Muscle of arm (tissue), 12 donors: Measurements from ENCODE around the gene ATXN7. TPM values are rescaled to one million over a fixed set of nuclear protein-coding genes. Genes with fewer than 3 reads are reported as not detected.

Experiments used
- DNase-seq: peaks from one replicate; pipeline ENCODE4 v3.0.0-alpha.2; 2013
- polyA plus RNA-seq, 12 donors: library from polyadenylated mRNA; unstranded; fragments of 120-200 nt; gene quantifications; one replicate each; pipeline ENCODE4 v1.2.1, GENCODE V29; 2013; ENCODE audit not compliant: insufficient read length in 12 of 12

Gene ATXN7
- polyA plus RNA-seq, 12 donors = 10.3 to 80.8 (median 14.6) TPM

DNA sequence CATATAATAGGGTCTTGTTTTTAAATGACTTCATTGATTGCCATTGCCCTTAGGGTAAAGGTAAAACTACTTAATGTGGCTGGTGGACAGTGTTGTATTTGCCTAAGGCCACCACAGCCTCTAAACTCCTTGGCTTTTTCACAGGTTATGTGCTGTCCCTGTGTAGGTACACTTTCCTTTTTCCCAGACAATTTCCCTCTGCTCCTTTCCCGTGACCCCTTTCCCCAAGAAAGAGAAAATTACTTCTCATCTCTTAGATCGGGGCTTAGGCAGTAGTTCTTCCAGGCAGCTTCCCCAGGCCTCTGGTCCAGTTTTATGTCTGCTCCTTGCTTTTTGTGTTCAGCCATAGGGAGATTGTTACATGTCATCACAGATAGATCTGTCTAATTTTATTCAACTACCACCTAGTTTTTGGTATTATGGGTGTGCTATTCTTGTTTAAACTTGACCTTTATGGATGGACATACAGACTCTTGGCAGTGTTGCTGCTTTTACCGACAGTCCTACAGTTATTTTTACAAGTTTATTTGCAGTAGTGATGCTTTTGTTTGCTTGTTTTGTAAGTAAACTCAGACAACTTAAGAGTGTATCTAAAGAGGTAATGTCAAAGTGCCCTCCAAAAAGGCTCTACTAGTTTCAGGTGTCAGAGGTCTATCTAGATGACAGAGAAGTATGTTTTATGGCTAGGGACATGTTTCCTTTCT, 69.0 kb downstream of the ATXN7 start:
- DNase-seq = no peak

DNA sequence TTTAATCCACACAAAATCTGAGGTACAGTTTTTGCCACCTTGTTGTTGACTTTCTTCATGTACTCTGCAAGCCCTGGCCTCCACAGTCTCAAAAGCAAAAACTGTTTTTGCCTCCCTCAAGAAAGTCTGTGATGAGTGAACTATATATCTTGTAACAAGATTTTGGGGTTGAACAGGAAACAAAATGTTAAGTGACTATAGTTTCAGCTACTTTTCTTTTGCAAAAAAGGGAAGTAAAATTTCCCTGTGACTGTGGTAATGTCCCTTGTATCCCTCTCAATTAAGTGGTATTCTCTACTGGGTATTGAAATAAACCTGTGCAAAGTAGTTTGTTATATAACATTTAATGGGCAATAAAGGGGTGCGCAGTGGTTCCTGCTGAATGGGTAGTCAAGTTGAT, 69.8 kb downstream of the ATXN7 start:
- no peak for DNase-seq

DNA sequence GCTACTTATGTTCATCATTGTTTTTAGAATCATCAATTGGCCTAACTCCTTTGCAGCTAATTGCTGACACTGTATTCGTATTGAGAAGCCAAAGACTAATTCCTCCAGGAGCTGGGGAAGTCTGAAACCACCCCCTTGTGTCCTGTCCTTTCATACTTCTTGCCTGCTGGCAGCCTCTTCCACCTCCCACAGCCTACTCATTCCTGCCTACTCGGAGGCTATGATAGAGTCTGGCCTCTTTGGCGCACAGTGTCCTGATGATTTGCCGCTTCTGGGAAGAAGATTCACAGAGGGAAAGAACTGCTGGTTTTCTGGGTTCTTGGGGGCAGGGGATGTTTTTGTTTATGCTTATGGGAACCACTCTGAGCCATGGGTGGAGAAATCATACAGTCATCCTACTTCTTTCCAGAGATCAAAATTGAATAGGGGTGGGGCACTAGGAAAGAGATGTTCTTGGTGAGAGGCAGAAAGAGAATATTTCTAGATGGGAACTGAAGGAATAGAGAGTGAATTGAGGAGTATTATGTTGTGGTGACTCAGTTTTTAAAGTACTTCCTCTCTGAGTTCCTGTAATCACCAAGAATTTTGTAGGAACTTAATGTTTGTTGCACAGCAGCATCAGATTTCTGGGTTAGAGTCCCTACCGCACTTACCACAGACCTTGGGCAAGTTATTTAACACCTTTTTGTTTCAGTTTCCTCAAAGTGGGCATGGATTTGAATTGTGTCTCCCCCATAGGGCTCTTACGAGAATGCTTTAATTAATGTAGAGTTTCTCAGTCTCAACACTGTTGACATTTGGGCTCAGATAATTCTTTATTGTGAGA, 70.6 kb downstream of the ATXN7 start:
- DNase-seq = no peak

DNA sequence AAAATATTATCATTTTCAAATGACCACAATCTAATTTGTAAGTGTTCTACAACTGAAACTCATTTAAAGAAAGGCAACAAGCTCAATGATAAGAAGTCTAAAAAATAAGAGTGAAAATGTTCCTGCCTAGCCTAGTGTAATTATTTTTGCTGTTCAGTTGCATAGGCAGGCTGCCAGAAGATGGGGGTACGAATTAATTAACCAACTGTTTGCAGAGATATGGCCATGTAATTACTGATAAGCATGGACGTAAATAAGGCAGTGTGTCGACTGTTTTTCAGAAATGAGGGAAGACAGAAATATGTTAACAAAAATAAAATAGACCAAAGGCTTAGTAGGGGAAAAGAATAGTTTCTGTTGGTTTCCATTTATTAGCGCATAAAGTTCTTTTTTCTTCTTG, 73.3 kb downstream of the ATXN7 start:
- no peak for DNase-seq

DNA sequence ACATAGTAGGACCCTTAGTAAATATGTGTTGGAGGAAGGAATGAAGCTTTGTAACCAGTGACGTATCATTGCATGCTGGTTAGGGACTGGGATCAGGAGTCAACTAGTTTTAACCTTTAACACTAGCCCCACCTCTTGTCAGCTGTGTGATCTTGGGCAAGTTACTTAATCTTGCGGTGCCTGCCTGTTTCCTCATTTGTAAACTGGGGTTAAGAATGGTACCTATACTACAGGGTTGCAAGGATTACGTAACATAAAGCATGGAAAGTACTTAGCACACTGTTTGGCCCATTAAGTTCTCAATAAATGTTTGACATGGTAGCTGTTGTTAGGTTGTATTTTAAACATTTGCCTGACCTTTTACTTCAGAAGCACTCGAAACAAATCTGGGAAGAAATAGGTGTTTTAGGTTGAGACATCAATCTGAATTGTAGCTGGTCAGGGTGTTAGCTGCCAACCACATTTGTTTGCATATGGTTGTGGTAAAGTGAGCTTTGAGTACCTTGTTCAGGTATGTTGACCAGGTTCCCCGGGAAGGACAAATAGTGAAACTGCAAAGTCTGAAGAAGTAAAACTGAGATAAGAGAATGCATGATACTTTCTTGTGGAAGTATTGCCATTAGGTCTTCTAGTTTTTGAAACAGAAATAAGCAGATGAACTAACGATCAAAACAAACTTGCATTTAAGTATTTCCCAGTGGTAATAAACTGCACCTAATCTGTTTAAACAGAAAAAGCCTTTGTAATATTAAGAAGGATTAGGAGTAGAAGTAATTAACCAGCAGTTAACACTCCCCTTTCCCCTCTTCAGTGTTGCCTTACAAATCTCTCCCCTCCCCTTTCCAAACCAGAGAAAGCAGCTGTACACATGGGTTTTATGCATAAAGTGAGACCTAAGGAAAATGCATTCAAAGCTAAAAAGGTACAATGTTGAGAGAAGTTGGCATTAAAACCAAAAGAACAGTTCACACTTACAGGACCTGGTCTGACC, 74.3 kb downstream of the ATXN7 start:
- DNase-seq = no peak

DNA sequence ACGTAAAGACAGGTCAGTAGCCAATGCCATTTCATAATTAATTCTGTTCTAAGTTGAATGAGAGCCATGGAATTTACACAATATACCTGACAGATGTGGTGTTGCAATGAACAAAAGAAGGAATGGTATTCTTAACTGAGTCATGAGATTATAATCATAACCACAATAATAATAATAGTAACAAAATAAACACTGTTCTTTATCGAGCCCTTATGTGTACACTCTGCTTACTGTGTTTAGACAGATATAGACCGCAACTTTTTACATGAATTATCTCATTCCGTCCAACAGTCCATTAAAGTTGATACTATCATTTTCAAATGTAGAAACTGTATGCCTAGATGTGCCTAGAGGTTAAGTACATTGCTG, 76.7 kb downstream of the ATXN7 start:
- no peak for DNase-seq

DNA sequence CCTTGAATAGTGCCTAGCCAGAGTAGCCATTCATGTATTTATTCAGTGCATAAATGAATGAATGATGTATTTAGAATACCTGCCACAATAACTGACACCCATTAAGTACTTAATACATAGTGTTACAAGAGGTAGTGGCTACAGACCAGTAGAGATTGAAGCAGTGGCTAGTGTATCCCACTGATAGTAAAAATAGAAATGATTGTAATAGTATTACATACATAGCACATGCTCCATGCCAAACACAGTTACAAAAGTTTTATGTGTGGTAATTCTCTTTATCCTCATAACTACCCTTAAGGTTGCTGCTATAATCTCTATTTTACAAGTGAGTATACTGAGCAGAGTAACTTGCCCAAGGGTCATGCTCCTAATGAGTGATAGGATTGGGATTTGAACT, 78.9 kb downstream of the ATXN7 start:
- no peak for DNase-seq

DNA sequence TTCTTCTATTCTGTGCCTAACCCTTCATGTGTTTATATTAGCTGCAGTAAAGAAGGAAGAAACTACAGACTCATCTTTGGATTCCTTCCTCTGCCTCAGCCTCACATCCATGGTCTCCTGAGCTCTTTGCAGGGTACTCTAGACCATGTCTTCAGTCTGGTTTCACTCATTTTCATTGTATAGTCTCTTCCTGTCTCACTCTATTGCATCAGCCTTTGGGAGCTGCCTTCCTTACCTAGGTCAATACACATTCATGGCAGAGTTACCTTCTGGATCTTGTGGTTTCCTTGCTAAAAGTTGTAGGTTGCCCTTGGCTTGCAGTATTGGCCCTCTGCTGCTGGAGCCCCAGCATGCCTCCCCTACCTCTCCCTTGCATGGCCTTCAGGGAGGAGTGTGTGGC, 80.0 kb downstream of the ATXN7 start:
- DNase-seq = no peak

DNA sequence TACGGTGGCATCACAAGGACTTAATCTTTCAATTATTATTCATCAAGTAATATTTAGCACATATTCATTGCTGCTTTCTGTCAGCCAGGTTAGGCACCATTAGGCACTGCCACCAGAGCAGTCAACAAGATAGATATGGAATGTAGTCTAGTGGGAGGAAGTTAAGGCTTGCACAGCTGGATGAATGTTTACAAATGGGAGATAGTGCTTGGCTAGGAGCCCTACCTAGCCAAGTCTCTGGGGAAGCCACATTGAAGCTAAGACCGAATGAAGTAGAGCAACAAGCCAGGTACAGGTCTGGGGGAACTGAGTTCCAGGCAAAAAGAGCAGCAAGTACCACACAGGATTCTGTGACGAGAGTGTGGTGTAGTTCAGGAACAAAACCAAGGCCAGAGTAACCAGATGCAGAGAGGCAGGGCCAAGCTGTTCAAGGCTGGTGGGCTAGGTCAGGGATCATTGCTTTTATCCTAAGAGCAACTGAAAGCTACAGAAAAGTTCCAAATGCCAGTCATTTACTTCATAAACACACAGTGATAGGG, 82.0 kb downstream of the ATXN7 start:
- no peak for DNase-seq

DNA sequence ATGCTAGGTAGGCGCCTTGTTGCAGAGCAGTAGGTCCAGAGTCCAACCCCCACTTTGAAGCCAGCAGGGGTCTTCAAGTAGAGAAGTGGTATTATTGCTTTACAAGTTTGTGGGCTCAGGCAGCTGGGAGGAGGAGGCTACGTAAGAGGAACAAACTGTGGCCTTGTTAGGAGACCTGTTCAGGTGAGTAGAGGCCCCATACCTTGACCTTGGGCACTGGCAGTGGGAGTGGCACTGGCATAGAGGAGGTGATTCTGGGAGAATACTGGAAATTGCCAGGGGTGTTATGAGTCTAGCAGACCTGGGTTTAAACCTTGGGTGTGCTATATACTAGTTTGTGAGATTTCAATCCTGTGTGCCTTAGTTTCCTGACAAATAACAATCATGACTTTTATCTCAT, 83.1 kb downstream of the ATXN7 start:
- DNase-seq = no peak

DNA sequence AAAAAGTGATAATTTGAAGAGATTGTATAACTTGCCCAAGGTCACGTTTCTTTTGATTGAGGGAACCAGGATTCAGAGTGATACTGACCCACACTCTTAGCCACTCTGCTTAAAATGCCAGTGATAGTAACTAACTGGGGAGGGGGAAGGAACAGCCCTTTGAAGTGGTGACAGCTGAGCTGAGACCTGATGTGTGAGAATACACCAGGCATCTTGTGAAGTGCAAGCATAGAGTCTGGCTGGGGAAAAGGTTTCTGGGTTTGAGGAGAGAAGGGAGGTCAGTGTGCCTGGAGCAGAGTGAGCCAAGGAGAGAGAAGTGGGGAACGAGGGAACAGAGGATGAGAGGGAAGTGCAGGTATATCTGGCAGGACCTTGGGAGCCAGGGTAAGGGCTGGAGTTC, 83.9 kb downstream of the ATXN7 start:
- no peak for DNase-seq

DNA sequence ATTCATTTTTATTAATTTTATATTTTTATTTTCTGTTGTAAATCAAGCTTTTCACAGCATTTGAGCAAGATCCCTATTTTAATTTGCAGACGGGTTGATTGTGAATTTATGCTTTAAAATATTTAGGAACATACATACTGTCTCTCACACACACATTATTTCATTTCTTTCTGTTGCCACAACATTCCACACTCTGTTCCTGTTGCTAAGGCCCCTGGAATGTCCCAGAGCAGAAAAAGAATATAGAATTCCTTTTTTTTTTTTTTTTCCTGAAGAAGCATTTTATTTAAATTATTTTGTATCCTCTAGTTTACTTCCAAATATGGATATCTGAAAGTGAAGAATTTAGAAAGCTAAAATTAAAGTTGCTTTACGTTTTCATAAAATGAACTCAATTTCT, 85.3 kb downstream of the ATXN7 start:
- DNase-seq = no peak

DNA sequence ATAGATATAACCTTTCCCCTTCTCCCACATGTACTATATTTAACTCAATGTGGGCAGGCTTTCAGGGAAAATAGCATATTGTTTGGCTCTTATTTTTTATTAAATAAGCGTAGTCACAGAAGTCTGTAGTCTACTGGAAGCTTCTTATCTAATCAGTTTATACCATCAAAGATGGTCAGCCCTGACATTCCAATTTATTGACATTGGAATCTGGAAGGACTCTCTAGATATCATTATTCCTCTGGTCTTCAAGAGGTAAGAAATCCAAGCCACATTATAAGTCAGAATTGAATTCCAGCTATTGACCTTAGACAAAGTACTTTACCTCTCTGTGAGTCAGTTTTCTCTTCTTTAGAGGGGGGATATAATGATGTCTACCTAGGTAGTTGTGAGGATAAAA, 87.0 kb downstream of the ATXN7 start:
- no peak for DNase-seq

DNA sequence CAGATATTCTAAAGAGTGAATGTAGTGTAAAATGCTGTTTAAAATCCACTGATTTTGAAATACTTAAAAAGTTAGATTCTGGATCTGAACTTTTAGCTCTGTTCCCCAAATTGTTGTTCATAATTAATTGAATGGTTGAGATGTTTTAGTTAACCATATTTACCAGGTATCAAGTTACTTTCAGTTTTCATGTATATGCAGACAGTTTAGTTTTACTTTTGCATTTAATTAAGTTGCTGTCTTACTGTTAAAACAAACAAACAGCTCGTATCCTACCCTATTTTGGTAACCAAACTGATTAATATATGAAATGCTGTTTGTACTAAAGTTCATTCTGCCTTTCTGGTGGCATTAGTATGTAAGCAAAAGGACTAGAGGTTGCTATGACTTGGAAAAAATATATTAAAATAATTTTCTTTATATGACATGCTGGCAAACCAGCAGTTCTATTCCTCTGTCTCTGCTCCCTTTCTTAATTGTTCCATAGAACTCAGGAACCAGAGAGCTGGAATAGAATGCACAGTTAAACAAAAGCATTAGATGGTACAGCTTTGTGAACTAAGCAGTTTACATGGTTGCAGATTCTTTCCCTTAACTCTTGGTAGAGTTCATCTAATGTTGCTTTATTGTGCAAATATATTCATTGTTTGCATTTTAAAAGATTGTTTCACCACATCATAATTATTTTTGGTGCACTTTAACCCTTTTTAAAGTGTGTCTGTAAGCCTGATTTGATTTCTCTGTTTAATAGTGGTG, 88.0 kb downstream of the ATXN7 start:
- DNase-seq = no peak

DNA sequence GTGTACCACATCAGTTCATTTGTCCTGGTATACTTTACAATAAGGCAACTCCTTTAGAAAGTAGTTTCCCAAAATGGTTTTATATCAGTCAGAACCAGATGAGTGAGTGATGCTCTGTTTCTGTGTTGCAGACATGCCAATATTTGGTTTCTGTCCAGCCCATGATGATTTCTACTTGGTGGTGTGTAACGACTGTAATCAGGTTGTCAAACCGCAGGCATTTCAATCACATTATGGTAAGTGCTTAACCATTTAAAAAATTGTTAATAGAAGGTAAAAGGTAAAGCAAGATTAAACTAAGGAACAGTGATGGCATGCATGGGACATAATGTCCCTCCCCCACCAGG, 88.6 kb downstream of the ATXN7 start:
- no peak for DNase-seq

DNA sequence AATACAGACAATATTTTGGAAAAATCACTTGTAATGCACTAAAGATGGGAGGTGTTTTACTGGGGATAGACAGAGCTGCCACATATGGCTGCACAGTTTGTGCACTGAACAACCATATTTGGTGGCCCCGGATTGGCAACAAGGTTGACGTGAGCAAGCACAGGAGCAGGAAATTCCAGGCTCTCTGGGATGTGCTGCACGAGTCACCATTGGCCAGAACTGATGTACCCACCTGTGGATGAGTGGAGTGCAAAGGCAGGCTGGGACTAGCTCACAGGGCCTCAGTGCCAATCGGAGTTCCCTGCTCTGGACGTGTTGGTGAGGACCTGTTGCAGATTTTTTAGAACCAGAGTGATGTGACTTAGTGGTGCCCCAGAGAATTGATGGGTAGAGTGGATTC, 90.5 kb downstream of the ATXN7 start:
- DNase-seq = no peak

DNA sequence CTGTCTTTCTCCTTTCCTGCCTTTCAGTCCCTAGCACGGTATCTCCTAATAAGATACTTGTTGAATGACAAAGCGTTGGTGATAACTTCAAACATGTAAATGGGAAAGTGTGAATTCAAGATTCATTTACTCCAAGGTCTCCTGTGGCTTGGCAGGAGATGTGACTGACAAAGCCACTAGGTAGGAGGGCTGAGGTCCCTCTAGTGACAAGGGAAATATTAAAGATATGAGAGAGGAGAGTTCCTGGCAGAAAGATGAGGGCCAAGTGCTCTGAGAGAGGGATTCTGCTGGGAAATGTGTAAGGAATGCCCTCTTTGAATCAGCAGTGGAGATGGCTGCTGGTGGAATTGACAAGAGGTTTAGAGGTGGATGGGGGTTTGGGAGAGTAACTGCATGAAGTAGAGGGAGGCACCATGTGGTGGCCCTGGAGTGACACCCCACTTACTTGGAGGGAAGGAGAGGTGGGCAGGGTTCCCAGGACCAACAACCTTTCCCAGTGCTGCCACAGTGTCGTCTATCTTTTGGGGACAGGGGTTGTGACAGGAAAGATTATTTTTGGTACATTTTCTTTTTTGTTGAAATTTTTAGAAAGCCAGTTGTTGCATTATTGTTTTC, 91.5 kb downstream of the ATXN7 start:
- no peak for DNase-seq

DNA sequence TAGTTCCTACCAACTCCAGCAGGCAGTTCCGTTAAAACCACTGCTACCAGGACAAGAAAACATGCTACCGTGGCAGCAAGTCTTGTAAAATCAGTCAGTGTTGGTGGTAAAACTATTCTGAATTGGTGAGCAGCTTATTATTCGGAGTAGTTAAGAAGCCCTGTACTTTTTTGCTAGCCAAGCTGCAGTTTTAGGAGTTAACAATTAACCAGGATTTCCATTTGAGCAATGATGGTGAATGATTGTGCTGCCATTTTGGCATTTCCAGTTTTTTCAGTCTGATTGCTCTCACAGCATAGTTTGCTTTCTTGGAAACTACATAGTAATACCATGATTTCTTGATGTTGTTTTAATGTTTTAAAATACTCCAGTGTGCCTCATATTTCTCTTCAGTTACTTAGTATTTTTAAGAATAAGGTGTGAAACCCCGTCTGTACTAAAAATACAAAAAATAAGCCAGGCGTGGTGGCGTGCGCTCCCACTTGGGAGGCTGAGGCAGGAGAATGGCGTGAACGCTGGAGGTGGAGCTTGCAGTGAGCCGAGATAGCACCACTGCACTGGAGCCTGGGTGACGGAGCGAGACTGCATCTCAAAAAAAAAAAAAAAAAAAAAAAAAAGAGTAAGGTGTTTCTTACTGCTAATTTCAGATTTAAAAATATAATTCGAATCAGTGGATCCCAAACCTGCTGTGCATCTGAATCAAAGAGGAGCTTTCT, 92.3 kb downstream of the ATXN7 start:
- DNase-seq = no peak

DNA sequence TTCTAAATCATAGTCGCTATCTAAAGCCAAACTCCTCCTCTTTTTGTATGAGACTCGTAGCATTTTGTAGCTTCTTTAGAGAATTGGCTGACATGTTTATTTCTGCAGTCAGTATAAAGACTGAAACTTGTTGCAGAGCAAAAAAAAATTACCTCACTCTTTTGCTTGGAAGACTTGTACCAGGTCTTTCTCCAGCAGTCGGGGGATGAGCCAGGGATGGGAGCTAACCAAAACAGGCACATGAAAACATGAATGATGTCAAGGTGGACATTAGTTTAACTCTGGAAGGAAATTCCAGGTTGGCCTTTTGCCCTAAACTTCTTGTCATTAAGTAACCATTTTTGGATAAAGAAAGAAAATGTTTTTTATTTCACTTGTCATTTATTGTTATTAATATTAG, 95.5 kb downstream of the ATXN7 start:
- DNase-seq = no peak

DNA sequence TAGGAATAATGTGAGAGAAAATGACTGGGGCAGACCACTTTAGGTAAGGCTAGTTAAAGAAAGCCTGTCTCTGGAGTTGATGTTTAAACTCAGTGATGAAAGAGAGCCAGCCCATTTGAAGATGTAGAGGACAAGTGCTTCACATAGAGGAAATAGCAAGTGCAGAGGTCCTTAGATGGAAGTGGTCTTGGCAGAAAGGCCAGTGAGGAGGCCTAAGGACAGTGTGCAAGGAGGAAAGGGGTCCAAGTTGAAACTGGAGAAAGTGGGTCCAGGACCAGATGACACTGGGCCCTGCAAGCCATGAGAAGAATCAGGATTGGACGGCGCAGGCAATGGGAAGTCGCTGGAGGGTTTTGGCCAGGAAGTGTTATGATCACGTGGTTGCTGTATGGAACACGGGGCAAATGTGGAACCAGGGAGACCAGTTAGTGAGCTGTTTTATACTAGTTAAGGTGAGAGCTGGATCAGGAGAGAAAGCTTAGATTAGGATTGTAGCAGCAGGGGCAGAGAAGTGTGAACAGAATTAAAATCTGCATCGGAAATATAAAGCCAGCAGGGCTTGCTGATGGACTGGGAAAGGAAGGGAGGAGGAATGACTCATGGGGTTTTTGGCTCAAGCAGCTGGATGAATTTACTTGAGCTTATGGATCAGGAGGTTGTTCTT, 96.5 kb downstream of the ATXN7 start:
- peak; percentile 60 for DNase-seq
